Activated naive CD4-positive, alpha-beta T cell treated with anti-CD3 and anti-CD28 coated beads, Interleukin-2, amount 50 U/mL, for 72 hours (primary cell): ENCODE results near the gene PILRA. TPM values are rescaled to one million over a fixed set of nuclear protein-coding genes. Genes with fewer than 3 reads are reported as not detected.
"Not testable (repeated sequence)": the region's sequence is repeated elsewhere in the genome, so short reads cannot be mapped to it uniquely, and the experiment has no call there.

ENCODE experiments used
- ATAC-seq, 2 donors: fragments of 150-1000 bp; cut with Tn5 transposase; 2 replicates each; pipeline ENCODE4 v1.10.0; 2021; ENCODE audit warnings: mild to moderate bottlenecking in 2 of 2, moderate library complexity in 2 of 2
- DNase-seq, 2 donors: peaks; one replicate each; pipeline ENCODE4 v3.0.0; 2021 to 2022; ENCODE audit warnings: low spot score in 2 of 2
- H3K27ac Mint-ChIP-seq, 2 donors: one replicate each; pipeline ENCODE4 v1.8.0; 2022; ENCODE audit warnings: mild to moderate bottlenecking in 2 of 2, mixed read lengths in 2 of 2
- H3K36me3 Mint-ChIP-seq, 2 donors: one replicate each; pipeline ENCODE4 v1.8.0; 2022; ENCODE audit warnings: mixed read lengths in 2 of 2
- H3K9me3 Mint-ChIP-seq, 2 donors: one replicate each; pipeline ENCODE4 v1.8.0; 2022; ENCODE audit warnings: mixed read lengths in 2 of 2
- total RNA-seq, 2 donors: library from RNA; stranded (reverse); gene quantifications; one replicate each; pipeline ENCODE4 v1.2.3, GENCODE V29; 2022

The PILRA gene
- total RNA-seq, 2 donors from 2014 or later: 0.84 to 11.5 TPM

- H3K9me3 Mint-ChIP-seq: no peaks in the 10 kb centered on the region
- peak overlapping the region; percentile 75 to 92 for H3K27ac Mint-ChIP-seq
- ATAC-seq (peak; percentile 8 to 14), DNase-seq (no peak)
- peaks cover 0 to 7% of the 10 kb centered on the region in 2 donors for H3K36me3 Mint-ChIP-seq
These were observed 20.2 kb upstream of the PILRA start for GRCh38 chr7:100352984-100353684.

GRCh38 chr7:100353685-100354330 is 19.5 kb upstream of the PILRA start:
- peak overlapping the region; percentile 75 to 92 for H3K27ac Mint-ChIP-seq
- no peak for DNase-seq

GRCh38 chr7:100356416-100357068 is 16.7 kb upstream of the PILRA start:
- ATAC-seq (no peak), DNase-seq (no peak)
- Mint-ChIP-seq H3K9me3 (no peaks in the 10 kb centered on the region), H3K36me3 (peaks cover 10 to 11% of the 10 kb centered on the region in 2 donors), H3K27ac (peak overlapping the region in 1 of 2 donors; percentile 60)

More at GRCh38 chr7:100353685-100354330, 19.5 kb upstream of the PILRA start:
- peak; percentile 62 to 66 for ATAC-seq
- peaks cover 0 to 7% of the 10 kb centered on the region in 2 donors for H3K36me3 Mint-ChIP-seq
- no peaks in the 10 kb centered on the region for H3K9me3 Mint-ChIP-seq

DNA sequence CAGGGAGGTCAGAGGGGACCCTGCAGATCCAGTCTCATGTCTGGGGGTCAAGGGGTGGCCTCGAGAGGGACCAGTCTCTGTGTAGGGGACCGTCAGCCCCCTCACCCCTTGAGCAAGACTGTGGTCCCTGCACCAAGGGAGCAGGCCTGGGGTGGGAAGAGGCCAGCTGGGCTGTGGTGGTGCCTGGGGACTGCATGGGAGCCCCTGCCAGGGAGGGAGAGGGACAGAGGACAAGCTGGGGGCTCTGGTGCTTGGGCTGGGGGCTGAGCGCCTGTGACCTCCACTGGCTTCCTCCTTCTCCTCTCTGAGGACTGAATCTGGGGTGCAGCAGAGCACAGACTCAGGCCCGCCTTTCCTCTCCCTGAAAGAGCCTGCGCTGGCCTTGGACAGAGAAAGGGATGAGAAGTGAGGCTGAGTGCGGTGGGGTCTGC is 16.1 kb upstream of the PILRA start:
- H3K27ac Mint-ChIP-seq: peak overlapping the region in 1 of 2 donors; percentile 46
- DNase-seq (no peak), ATAC-seq (no peak)
- H3K9me3 Mint-ChIP-seq: no peaks in the 10 kb centered on the region
- H3K36me3 Mint-ChIP-seq: peaks cover 10 to 12% of the 10 kb centered on the region in 2 donors

GRCh38 chr7:100358027-100358856 is 15.0 kb upstream of the PILRA start, which contains the start of gene PILRB:
Gene PILRB (plus strand): TSS chr7:100358117. CDS start chr7:100358303, 186 bp downstream.
- no peaks in the 10 kb centered on the region for H3K9me3 Mint-ChIP-seq
- peak within 1 kb of the TSS in 1 of 2 donors; percentile 46 for H3K27ac Mint-ChIP-seq
- H3K36me3 Mint-ChIP-seq: peaks cover 11 to 23% of the 10 kb centered on the region in 2 donors
- ATAC-seq (no peak), DNase-seq (no peak)

- Mint-ChIP-seq H3K36me3 (peaks cover 17 to 29% of the 10 kb centered on the region in 2 donors), H3K27ac (no peak overlapping the region), H3K9me3 (no peaks in the 10 kb centered on the region)
- no peak for DNase-seq
- ATAC-seq: no peak
These were observed 14.5 kb upstream of the PILRA start for GRCh38 chr7:100358857-100359212.

DNA sequence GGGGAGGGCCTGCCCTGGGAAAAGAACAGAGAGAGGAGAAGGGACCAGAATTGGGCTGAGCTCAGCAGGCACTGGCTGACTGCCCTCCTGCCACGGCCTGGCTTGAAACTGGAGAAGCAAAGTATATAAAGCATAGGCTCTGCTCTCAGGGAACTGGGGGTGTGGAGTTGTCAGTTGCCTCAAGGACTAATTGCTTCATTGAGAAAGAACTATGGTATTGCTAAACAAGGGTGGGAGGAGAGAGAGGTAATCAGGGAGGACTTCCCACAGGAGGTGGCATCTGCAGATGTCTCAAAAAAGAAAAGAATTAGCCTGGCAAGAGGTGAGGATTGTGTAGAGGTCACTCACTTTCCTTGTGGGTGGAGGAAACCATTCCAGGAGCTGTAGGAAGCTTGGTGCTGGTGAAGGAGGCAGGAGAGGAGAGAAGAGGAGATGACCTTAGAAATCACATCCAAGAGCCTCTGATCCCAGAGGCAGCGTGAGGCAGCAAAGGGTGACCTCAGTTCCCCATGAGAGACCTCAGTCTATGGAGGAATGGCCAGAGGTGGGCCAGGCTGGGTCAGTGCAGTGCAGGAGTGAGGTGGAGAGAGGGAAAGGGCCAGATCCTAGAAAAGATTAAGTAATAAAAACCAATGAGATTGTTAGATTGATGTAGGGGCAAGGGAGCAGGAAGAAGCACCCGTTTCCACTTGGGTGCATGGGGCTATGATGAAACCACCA is 13.0 kb upstream of the PILRA start:
- Mint-ChIP-seq H3K36me3 (peaks cover 19 to 38% of the 10 kb centered on the region in 2 donors), H3K27ac (peak overlapping the region; percentile 38 to 78), H3K9me3 (no peaks in the 10 kb centered on the region)
- DNase-seq (no peak), ATAC-seq (no peak)

DNA sequence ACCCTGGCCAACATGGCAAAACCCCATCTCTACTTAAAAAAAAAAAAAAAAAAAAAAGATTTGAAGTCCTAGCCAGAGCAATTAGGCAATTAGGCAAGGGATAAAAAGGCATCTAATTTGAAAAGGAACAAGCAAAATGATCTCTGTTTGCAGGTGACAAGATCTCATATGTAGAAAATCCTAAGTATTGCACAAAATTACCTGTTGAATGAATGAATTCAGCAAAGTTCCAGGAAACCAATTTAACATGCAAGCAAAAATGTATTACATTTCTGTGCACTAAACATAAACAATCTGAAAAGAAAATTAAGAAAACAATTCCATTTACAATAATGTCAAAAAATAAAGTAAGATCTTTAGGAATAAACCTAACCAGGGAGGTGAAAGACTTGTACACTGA is 10.2 kb upstream of the PILRA start:
- no peaks in the 10 kb centered on the region for H3K9me3 Mint-ChIP-seq
- peaks cover 23 to 48% of the 10 kb centered on the region in 2 donors for H3K36me3 Mint-ChIP-seq
- H3K27ac Mint-ChIP-seq: no peak overlapping the region
- ATAC-seq (no peak), DNase-seq (no peak)

GRCh38 chr7:100363797-100364196 is 9.5 kb upstream of the PILRA start:
- H3K27ac Mint-ChIP-seq: peak overlapping the region in 1 of 2 donors; percentile 13
- not testable (repeated sequence) for H3K9me3 Mint-ChIP-seq, ATAC-seq, DNase-seq
- H3K36me3 Mint-ChIP-seq: peaks cover 23 to 48% of the 10 kb centered on the region in 2 donors

DNA sequence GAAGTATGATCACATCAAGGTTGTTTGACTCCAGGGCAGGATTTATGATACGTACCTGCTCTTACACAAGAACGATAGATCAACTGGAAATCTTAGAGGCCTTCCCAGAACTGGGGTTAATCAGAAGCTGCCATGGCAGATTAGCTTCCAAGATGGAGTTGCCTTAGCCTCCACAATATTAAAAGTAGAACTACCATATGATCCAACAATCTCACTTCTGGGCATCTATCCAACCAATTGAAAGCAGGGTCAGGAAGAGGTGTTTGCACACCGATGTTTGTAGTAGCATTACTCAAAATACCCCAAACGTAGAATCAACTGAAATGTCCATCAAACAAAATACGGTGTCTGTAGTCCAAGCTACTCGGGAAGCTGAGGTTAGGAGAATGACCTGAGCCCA is 8.8 kb upstream of the PILRA start:
- ATAC-seq (no peak), DNase-seq (no peak)
- no peaks in the 10 kb centered on the region for H3K9me3 Mint-ChIP-seq
- peak overlapping the region in 1 of 2 donors; percentile 13 for H3K27ac Mint-ChIP-seq
- H3K36me3 Mint-ChIP-seq: peaks cover 23 to 48% of the 10 kb centered on the region in 2 donors

GRCh38 chr7:100365998-100366367 is 7.3 kb upstream of the PILRA start:
- DNase-seq: not testable (repeated sequence)
- peaks cover 14 to 36% of the 10 kb centered on the region in 2 donors for H3K36me3 Mint-ChIP-seq

GRCh38 chr7:100366411-100367250 is 6.7 kb upstream of the PILRA start:
- H3K36me3 Mint-ChIP-seq: peaks cover 14 to 36% of the 10 kb centered on the region in 2 donors
- no peaks in the 10 kb centered on the region for H3K9me3 Mint-ChIP-seq
- ATAC-seq (peak in 1 of 2 donors; percentile 19), DNase-seq (no peak)
- peak overlapping the region; percentile 66 to 83 for H3K27ac Mint-ChIP-seq

More at GRCh38 chr7:100365998-100366367, 7.3 kb upstream of the PILRA start:
- H3K9me3 Mint-ChIP-seq, ATAC-seq: not testable (repeated sequence)
- peak overlapping the region; percentile 66 to 83 for H3K27ac Mint-ChIP-seq

DNA sequence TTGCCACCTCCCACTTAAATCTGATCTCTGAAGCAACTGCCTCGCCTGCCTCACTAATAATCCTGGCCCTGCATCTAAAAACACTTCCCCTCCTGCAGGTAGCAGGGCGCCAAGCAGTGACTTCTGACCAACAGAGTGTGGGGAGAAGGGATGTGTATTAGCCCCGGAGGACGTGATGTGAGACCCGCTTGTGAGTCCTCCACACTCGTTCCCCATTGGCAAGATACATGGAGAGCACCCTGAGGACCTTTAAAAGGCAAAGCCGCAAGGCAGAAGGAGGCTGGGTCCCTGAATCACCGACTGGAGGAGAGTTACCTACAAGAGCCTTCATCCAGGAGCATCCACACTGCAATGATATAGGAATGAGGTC is 6.1 kb upstream of the PILRA start:
- H3K9me3 Mint-ChIP-seq: no peaks in the 10 kb centered on the region
- ATAC-seq (no peak), DNase-seq (no peak)
- peaks cover 14 to 34% of the 10 kb centered on the region in 2 donors for H3K36me3 Mint-ChIP-seq
- H3K27ac Mint-ChIP-seq: peak overlapping the region in 1 of 2 donors; percentile 38

DNA sequence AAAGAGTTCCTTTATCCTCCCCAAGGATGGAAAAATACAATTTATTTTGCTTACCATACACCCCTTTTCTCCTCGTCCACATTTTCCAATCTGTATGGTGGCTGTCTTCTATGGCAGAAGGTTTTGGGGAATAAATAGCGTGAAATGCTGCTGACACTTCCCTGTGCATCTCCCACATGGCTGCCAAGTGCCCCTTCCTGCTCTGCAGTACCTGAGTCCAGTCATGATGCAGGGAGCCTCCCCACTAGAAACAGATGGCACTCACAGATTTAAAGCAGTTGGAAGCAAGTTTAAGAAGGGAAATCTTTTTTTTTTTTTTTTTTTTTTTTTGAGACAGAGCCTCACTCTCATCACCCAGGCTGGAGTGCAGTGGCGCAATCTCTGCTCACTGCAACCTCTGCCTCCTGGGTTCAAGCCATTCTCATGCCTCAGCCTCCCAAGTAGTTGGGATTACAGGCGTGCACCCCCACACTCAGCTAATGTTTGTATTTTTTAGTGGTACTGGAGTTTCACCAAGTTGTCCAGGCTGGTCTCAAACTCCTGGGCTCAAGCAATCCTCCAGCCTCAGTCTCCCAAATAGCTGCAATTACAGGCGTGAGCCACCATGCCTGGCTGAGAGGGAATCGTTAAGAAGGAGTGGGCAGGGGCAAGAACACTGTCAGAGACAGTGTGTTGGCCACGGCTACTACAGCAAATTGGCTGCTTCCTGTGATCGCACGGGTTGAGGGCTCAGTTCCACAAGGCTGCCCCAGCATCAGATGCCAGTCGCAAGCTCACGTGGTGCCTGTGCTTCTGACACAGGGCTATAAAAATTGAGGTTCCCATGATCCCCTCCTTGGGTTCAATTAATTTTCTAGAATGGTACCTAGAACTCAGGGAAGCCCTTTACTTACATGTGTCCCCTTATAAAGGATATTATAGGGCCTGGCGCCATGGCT is 5.3 kb upstream of the PILRA start:
- Mint-ChIP-seq H3K27ac (peak overlapping the region in 1 of 2 donors; percentile 38), H3K36me3 (peaks cover 14 to 27% of the 10 kb centered on the region in 2 donors), H3K9me3 (no peaks in the 10 kb centered on the region)
- DNase-seq (no peak), ATAC-seq (no peak)
